PC-9 (cell line): ENCODE data around the gene GALNT14.

Experiments
- CTCF ChIP-seq: fragments of 200-600 bp; sonication (generic); conservative IDR thresholded peaks from 2 replicates; pipeline ENCODE4 v1.6.1; 2017; ENCODE audit warnings: mixed run types, antibody characterized with exemption, mild to moderate bottlenecking, moderate library complexity
- EZH2 ChIP-seq: fragments of 200-600 bp; sonication (generic); IDR thresholded peaks from 2 replicates; pipeline ENCODE4 v1.8.0; 2017; ENCODE audit warnings: antibody characterized with exemption, low read depth

GRCh38 chr2:30866974-30867373 is 271.3 kb downstream of the GALNT14 start:
- TF ChIP-seq CTCF: no peak
- TF ChIP-seq EZH2: no peak
